ENCODE data around the gene CDK14.

The CDK14 gene

GRCh38 chr7:90645784-90646183 is 49.7 kb downstream of the CDK14 start:
- DNase-seq, result no peak

GRCh38 chr7:90648107-90648506 is 52.0 kb downstream of the CDK14 start:
- no peak for DNase-seq

- DNase-seq, result no peak
Observed at GRCh38 chr7:90648834-90649233, 52.7 kb downstream of the CDK14 start.

GRCh38 chr7:90654718-90655427 is 58.8 kb downstream of the CDK14 start:
- DNase-seq, result no peak

GRCh38 chr7:90655566-90655965 is 59.4 kb downstream of the CDK14 start:
- no peak for DNase-seq

GRCh38 chr7:90657481-90657880 is 61.4 kb downstream of the CDK14 start:
- no peak for DNase-seq

GRCh38 chr7:90660100-90660499 is 64.0 kb downstream of the CDK14 start:
- DNase-seq, result no peak

GRCh38 chr7:90660819-90661218 is 64.7 kb downstream of the CDK14 start:
- DNase-seq, result no peak

GRCh38 chr7:90661290-90662151 is 65.4 kb downstream of the CDK14 start:
- DNase-seq, result no peak

- DNase-seq, result no peak
Observed at GRCh38 chr7:90663176-90663575, 67.1 kb downstream of the CDK14 start.

GRCh38 chr7:90666186-90666585 is 70.1 kb downstream of the CDK14 start:
- DNase-seq, result no peak

GRCh38 chr7:90668992-90669391 is 72.9 kb downstream of the CDK14 start:
- DNase-seq, result no peak

GRCh38 chr7:90669492-90669891 is 73.4 kb downstream of the CDK14 start:
- DNase-seq, result no peak

GRCh38 chr7:90671571-90671970 is 75.5 kb downstream of the CDK14 start:
- no peak for DNase-seq

GRCh38 chr7:90672210-90672609 is 76.1 kb downstream of the CDK14 start:
- DNase-seq, result no peak

GRCh38 chr7:90674625-90675024 is 78.5 kb downstream of the CDK14 start:
- DNase-seq, result no peak

- no peak for DNase-seq
Observed at GRCh38 chr7:90675982-90676381, 79.9 kb downstream of the CDK14 start.

- no peak for DNase-seq
Observed at GRCh38 chr7:90677486-90678404, 81.6 kb downstream of the CDK14 start.

- no peak for DNase-seq
Observed at GRCh38 chr7:90678986-90679385, 82.9 kb downstream of the CDK14 start.

- no peak for DNase-seq
Observed at GRCh38 chr7:90680484-90680883, 84.4 kb downstream of the CDK14 start.

- no peak for DNase-seq
Observed at GRCh38 chr7:90681336-90682022, 85.4 kb downstream of the CDK14 start.

GRCh38 chr7:90686146-90686545 is 90.0 kb downstream of the CDK14 start:
- no peak for DNase-seq

GRCh38 chr7:90688810-90689209 is 92.7 kb downstream of the CDK14 start:
- DNase-seq, result no peak

All from CD4-positive, alpha-beta T cell treated with Interleukin-10 for 1 hour (primary cell).